Measurements from ENCODE around the gene BCO1.

- no peak for TF ChIP-seq CTCF (IDR thresholded peaks at IDR 0.05)
- no peak for TF ChIP-seq POLR2AphosphoS5 (IDR thresholded peaks at IDR 0.05)
- no peak for TF ChIP-seq POLR2A (IDR thresholded peaks at IDR 0.05)
These were observed 1.2 kb upstream of the BCO1 start for GRCh38 chr16:81237282-81237681.
